Hematopoietic multipotent progenitor cell treated with erythropoietin and hydrocortisone succinate and interleukin-3 and kit ligand, for 17 days (in vitro differentiated cells): ENCODE measurements around the gene CIP2A.
"Not testable (repeated sequence)": the region's sequence is repeated elsewhere in the genome, so short reads cannot be mapped to it uniquely, and the experiment has no call there.

Source experiments
- DNase-seq: peaks from one replicate; pipeline ENCODE4 v3.0.0-alpha.2; 2015; ENCODE audit warnings: low spot score

Gene CIP2A

DNA sequence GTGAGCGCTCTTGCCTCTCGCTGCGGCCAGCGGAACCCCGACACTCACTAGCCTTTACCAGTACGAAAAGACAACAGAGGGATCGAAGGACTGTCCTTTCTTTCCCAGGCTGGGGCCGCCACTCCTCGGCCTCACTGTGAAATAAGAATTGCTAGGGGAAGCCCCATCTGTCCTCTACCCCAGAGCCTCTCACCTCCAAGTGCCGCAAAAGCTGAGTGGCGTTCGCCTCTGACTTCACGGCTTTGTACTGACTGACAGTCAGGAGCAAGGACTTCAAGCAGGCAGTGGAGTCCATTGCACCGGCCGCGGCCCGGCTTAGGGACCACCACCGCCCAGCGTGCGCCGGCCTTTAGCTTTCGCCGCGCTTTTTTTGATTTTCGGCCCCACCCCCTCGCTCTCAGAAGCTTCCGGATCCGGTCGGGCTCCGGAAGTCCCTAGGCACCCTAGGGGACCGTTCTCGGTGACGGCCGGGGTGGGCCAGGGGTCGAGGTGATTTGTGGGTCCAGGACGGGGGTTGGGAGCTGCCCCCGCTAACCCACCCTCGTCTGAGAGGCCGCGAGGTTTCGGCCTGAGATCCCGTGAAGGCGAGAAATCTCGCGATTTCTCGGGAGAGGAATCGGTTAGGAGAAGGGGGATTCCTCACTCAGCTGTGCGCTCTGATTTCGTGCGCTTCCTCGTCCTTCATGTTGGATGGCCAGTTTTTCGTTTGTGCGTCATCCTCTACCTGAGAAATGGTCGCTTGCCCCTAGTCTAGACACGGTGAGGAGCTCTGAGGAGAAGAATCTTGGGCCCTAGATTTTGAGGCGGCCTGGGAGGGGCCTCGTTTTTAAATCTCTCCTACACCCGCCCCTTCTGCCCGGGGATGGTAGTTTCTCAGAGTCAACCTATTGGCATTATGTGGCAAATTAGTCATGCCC is at the start of gene CIP2A, which contains the start of gene DZIP3:
CIP2A (minus strand) TSS at position 358 of the 917 bp plus-strand sequence; CDS start at position 295, 63 bp downstream.
DZIP3 (plus strand) TSS at position 642 of the 917 bp plus-strand sequence. CDS start 15,685 bp downstream, outside the sequence.
- peak; percentile 74 for DNase-seq

GRCh38 chr3:108629974-108630373 is 40.7 kb upstream of the CIP2A start:
- no peak for DNase-seq

DNA sequence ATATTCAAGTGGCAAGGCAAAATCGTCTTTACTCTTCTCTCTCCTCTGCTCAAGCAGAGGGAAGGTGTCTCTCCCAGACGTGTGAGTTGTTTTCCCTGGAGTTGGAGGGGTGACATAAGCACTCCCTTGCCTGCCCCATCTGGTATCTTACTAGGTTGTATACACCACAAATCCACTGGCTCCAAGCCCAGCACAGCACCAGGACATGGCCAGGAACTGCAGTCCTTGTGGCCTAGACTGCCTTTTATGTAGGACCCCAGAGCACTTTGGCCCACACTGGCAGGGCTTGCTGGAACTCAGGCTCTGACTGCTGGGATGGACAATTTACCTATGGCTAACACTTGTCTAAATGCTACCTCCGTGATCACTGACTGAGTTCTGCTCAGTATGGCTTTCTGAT is 34.3 kb upstream of the CIP2A start:
- DNase-seq = no peak

- no peak for DNase-seq
Measured at GRCh38 chr3:108620250-108620649, 31.0 kb upstream of the CIP2A start.

DNA sequence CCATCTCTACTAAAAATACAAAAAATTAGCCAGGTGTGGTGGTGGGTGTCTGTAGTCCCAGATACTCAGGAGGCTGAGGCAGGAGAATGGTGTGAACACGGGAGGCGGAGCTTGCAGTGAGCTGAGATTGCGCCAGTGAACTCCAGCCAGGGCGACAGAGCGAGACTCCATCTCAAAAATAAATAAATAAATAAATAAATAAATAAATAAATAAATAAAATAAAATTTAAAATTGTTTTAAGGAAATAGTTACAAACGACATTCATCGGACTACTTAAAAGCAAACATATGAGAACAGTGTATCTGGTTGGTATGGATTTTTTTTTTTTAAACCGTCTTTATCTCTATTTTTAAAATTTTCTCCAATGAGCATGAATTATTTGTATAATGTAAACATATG is 26.9 kb upstream of the CIP2A start:
- not testable (repeated sequence) for DNase-seq

DNA sequence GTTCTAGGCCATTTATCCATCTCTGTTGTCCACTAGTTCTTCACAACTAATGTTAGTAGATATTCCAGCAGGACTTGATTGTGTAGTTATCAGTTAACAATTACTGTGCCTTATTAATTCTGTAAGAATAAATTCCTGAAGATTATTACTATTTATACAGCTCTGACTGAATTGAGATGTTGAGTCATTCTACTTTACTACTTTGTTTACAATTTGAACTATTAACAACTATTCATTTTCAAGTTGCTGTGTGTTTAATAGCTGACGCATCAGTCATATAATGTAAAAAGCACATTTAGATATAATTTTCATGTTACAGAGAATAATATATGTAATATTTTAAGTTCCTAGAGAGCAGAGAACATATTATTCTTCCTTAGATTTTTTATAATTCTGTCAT is 21.4 kb upstream of the CIP2A start:
- DNase-seq = no peak

DNA sequence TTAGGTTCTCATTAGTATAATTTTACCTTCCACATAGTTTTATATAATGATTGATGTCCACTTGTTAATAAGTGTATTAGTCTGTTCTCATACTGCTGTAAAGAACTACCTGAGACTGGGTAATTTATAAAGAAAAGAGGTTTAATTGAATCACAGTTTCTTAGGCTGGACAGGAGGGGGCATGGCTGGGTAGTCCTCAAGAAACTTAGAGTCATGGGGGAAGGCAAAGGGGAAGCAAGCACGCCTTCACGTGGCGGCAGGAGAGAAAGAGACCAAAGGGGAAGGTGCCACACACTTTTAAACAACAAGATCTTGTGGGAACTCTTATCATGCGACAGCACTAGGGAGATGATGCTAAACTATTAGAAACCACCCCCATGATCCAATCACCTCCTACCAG is 19.5 kb upstream of the CIP2A start:
- no peak for DNase-seq

- DNase-seq = no peak
Measured at GRCh38 chr3:108605491-108605890, 16.3 kb upstream of the CIP2A start.

DNA sequence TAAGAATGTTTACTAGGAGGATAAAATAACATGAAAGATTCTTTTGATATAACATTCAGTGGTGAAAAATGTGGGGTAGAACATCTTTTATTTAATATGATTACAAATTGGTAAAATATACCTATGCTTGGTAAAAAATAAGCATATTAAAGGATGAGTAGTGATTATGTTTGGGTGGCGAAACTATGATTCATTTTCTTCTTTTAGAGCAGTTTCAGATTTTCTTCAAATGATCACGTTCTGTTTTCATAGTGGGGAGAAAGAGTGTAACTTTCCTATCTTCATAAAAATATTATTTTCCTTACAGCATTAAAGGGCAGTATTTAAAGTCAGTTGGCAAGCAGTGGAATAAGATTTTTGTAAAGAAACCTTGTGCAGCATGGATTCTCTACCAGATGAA is 15.8 kb upstream of the CIP2A start:
- no peak for DNase-seq

DNA sequence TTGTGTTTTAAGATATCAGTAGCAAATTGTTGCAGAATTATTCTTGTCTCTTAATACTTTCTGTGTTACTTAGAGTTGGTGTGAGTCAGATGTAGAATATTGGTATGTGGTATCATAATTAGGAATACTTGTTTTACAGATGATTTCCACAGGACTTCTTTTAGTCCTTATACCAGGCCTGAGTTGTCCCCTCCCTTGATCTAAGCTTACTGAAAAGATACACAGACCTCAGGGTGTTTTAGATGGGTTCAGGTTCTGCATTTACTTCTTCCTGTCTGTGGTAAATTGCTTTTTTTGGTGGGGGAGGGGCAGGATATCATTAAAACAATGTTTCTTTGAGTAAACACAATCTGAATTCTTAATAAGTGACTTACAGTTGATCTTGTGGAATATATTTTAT is 14.5 kb upstream of the CIP2A start:
- DNase-seq = no peak

- no peak for DNase-seq
Measured at GRCh38 chr3:108602935-108603294, 13.7 kb upstream of the CIP2A start.

- no peak for DNase-seq
Measured at GRCh38 chr3:108602249-108602934, 13.2 kb upstream of the CIP2A start.

DNA sequence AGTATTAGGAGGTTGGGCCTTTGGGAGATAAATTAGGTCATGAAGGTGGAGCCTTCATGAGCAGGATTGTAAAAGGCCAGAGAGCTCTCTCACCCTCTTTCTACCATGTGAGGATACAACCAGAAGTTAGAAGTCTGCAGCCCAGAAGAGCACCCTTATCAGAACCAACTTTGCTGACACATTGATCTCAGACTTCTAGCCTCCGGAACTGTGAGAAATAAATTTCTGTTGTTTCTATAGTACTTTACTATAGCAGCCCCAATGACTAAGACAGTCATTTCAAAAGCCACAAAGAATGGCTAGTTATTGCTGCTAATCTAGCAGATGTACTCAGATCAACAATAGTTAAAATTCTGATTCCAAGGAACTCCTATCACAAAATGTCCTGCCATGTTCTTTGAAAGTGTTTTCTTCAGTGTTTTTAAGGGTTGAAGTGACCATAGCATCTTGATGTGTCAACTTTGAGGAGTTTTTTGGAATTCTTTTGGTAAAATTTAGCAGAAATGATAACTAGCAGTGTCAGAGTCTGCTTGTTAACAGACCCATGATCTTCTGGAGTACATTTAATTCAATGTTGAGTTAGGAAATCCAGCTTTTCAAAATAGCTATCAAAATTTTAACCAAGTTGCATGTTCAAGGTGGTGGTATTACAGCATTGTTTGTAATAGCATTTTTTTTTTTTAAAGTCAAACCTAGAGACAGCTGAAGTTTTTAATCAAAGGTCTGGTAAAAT is 10.6 kb upstream of the CIP2A start:
- peak; percentile 66 for DNase-seq

GRCh38 chr3:108598375-108598774 is 9.1 kb upstream of the CIP2A start:
- peak; percentile 64 for DNase-seq

DNA sequence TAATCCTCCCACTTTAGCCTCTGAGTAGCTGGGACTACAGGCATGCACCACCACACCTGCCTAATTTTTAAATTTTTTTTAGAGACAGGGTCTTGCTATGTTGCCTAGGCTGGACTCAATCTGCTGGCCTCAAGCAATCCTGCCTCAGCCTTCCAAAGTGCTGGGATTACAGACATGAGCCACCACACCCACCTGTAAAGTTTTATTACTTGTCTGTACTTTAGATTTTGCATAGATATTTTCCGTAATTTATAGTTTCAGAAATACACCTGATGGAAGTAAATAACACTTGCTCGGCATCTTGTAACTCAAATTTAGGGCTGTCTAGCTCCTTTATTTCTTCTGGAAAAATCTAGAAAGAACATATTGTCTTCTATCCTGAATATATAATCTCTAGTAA is 6.1 kb upstream of the CIP2A start:
- DNase-seq = no peak

- DNase-seq = no peak
Measured at GRCh38 chr3:108590460-108590859, 1.2 kb upstream of the CIP2A start.

DNA sequence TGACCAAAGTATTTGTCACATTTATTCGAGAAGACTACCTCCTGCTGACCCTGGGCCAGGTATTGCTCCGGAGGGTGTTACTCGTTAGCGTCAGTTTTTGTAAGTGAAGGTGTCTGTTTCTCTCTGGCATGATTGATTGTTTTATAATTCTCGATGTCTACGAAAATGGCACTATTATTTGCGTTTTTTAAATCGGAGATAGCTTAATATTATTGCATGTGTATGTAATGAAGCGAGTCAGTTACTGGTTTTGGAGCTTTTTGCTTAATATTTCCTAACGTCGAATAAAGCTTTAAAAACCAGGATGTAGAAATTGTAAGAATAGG is 723 bp upstream of the CIP2A start:
- DNase-seq = no peak

GRCh38 chr3:108588601-108589000 is 637 bp downstream of the CIP2A start:
- no peak for DNase-seq

DNA sequence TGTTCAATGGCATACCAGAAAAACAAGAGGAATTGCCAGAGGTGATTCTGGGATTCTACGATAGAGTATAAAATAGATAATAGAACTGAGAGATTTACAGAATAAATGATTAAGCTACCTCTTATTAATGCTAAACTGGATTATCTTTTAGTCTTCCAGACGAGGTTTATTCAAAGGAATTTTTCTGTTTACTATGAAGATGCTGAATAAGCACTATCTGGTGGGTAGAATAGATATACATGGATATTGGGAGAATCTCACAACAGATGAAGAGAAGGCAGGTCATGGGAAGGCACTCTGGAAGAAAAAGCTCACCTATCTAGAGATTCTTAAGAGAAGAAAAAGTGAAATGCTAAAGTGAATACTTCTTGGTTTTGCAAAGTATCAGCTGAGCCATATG is 11.2 kb downstream of the CIP2A start:
- DNase-seq = no peak

GRCh38 chr3:108569336-108569735 is 19.9 kb downstream of the CIP2A start:
- DNase-seq = no peak

DNA sequence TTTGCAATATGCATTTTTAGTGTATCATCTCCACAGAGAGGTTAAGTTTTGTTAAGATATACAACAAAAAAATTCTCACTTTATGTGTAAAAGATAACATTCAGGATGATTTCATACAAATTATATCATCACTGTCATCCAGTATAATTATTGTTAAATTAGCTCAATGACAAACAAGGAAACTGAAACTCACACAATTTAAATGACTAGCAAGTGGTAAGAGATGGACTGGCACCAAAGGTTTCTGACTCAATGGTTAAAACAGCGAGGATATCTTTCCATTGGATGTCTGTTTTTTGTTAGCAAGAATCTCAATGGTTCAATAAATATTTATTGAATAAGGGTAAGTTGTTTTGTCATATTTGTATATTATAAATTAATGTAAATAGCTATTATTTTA is 22.6 kb downstream of the CIP2A start:
- DNase-seq = no peak

- no peak for DNase-seq
Measured at GRCh38 chr3:108565506-108565905, 23.7 kb downstream of the CIP2A start.

GRCh38 chr3:108564564-108564963 is 24.7 kb downstream of the CIP2A start:
- DNase-seq = peak; percentile 10
